A549 treated with AZD2906 at 1 μM for 4 hours (cell line): ENCODE results near the gene ISL1. TPM values are rescaled to one million over a fixed set of nuclear protein-coding genes. Genes with fewer than 3 reads are reported as not detected.

Experiments used
- total RNA-seq: library from RNA; stranded (reverse); fragments of 200-300 nt; extraction: Qiagen RNA extraction; gene quantifications from 5 replicates; pipeline ENCODE4 v1.2.3, GENCODE V29; 2022

Gene ISL1
- total RNA-seq, result 0.03 to 0.06 TPM in 2 of 5 replicates, not detected in the others

GRCh38 chr5:51383131-51384121 is at the start of gene ISL1:
Gene ISL1 (plus strand): TSS chr5:51383448. CDS start chr5:51383672, 224 bp downstream.

